ENCODE results near the gene PRM2. TPM values are rescaled to one million over a fixed set of nuclear protein-coding genes. Genes with fewer than 3 reads are reported as not detected.

The PRM2 gene
- total RNA-seq, 1 experiment from 2014 or later, result not detected

- Histone ChIP-seq H3K18ac (ENCODE audit: insufficient read length, low read depth, low read length) (no peak overlapping the region), H2BK20ac (ENCODE audit: low read depth, low read length, poor library complexity, severe bottlenecking) (no peak overlapping the region), H3K56ac (ENCODE audit: insufficient read length, low read depth, low read length) (no peak overlapping the region), H3K9me3 (ENCODE audit: control insufficient read depth, low read depth, low read length) (no peaks in the 10 kb centered on the region), H2BK15ac (ENCODE audit: low read depth, low read length) (no peak overlapping the region), H3T11ph (ENCODE audit: low read length) (no peak overlapping the region), H4K91ac (ENCODE audit: insufficient read length, low read depth, low read length) (no peak overlapping the region), H3K79me1 (ENCODE audit: insufficient read depth, low read depth, low read length, poor library complexity, severe bottlenecking) (no peaks in the 10 kb centered on the region), H4K20me1 (ENCODE audit: control insufficient read depth, insufficient read depth, insufficient read length) (no peaks in the 10 kb centered on the region), H2BK5ac (ENCODE audit: insufficient read length, low read length) (no peak overlapping the region), H4K5ac (ENCODE audit: insufficient read length, low read depth, low read length) (no peak overlapping the region), H2BK120ac (ENCODE audit: low read depth, low read length, poor library complexity, severe bottlenecking) (no peak overlapping the region), H3K4ac (ENCODE audit: low read depth, low read length) (no peak overlapping the region), H2AK5ac (ENCODE audit: insufficient read length, low read length) (no peak overlapping the region), H2AFZ (ENCODE audit: low read length) (no peak overlapping the region), H3K23ac (ENCODE audit: insufficient read length, low read depth, low read length) (no peak overlapping the region), H4K8ac (replicated peaks; ENCODE audit: insufficient read length, low read depth, low read length) (no peak overlapping the region), H3K23me2 (ENCODE audit: insufficient read length, low read depth, low read length, poor library complexity, severe bottlenecking) (no peaks in the 10 kb centered on the region), H3K27ac (ENCODE audit: insufficient read length, low read depth, low read length) (no peak overlapping the region), H3K79me2 (ENCODE audit: insufficient read depth, low read length) (no peaks in the 10 kb centered on the region), H3K14ac (ENCODE audit: insufficient read depth, low read length) (no peak overlapping the region), H3K4me1 (ENCODE audit: insufficient read depth, low read length) (no peaks in the 10 kb centered on the region), H3K27me3 (ENCODE audit: insufficient read depth, low read length) (no peaks in the 10 kb centered on the region), H2BK12ac (ENCODE audit: insufficient read length, low read depth, low read length) (no peak overlapping the region), H3K9ac (ENCODE audit: extremely low read depth, insufficient read length, low read length) (no peak overlapping the region), H3K4me2 (ENCODE audit: insufficient read depth, insufficient read length, low read length) (no peak overlapping the region)
- no peaks in the 10 kb centered on the region for H3K36me3 Mint-ChIP-seq (ENCODE audit: insufficient read depth in 1 of 3, low read depth in 3 of 3)
- H3K9me3 Mint-ChIP-seq, result no peaks in the 10 kb centered on the region; a peak in 1 of 5 replicates
- no peak overlapping the region for H3K4me3 Mint-ChIP-seq
- peaks cover 2% of the 10 kb centered on the region for H3K27me3 Mint-ChIP-seq (ENCODE audit: low read depth)
- H3K27ac Mint-ChIP-seq, result no peak overlapping the region
- no peak for TF ChIP-seq CTCF (conservative IDR thresholded peaks at IDR 0.05)
- no CpG with 5 or more reads among the region's 2 CpGs for WGBS (ENCODE audit: extremely low coverage, insufficient read length, low lambda C conversion rate)
- H3K4me1 Mint-ChIP-seq, result peaks cover 6 to 10% of the 10 kb centered on the region in 2 experiments
- no peak for DNase-seq
These were observed 5.6 kb downstream of the PRM2 start for GRCh38 chr16:11270602-11271162.

All from H9 (cell line).